ENCODE measurements around the gene GLS2.

GLS2 gene
- 1.7 to 4.1 (median 2.4) reads per million in 3 donors for total RNA-seq

DNA sequence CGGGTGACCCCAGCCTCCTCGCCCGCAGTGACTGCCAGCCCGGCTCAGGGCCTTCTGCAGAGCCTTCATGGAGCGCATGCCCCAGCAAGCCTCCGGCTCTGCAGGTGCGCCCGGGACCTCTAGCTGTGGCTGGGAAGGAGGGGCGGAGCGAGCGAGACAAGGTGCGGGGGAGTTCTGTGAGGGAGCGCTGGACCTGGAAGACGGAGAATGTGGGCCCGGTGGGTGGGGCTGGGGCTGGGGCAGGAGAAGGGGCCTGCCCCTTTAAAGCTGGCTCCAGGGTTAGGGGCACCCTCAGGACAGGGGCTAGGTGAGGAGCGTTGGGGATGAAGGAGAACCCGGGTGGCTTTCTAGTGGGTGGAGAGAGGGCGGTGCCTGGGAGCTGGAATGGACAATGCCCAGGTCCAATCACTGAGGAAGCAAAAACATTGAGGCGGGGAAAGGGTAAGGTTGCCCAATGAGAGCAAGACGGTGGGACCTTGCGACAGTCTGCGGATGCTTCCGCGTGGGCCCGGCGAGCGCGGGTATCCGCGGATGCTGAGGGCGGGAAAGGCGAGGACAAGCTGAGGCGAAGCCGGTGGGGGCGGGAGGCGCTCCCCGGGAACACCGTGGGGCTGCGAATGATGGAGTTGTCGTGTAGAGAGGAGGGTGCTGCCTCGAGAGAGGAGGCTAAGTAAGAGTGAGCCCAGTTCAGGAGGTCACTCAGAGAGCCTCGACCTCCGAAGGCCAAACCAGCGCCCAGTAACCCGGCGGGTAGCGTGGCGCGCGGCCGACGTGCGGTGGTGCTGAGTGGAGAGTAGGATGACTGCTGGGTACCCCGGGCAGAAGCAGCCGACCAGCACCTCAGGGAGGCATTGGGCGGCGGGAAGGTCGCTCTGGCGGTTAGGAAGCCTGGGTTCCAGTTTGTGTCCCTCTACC lies at the start of gene GLS2:
Gene GLS2 (minus strand): TSS at position 121 of the 915 bp plus-strand sequence. CDS start 43 bp downstream, at position 78.
- Histone ChIP-seq H3K4me3 (ENCODE audit: insufficient read depth, low read depth, low read length, poor library complexity, severe bottlenecking) (peak within 1 kb of the TSS; percentile 74), H3K9me3 (ENCODE audit: control insufficient read depth, low read length) (no peaks in the 10 kb centered on the region), H3K4me1 (ENCODE audit: control insufficient read depth, insufficient read depth, low read length, poor library complexity, severe bottlenecking) (peaks cover 10% of the 10 kb centered on the region), H3K27me3 (replicated peaks; ENCODE audit: control insufficient read depth, insufficient read depth, low read length, poor library complexity, severe bottlenecking) (no peaks in the 10 kb centered on the region), H3K36me3 (ENCODE audit: control insufficient read depth, insufficient read depth, low read length) (no peaks in the 10 kb centered on the region), H3K27ac (ENCODE audit: insufficient read depth, low read length, poor library complexity, severe bottlenecking) (peak within 1 kb of the TSS; percentile 42)
- DNase-seq, result peak; percentile 45 to 66 (median 63)

DNA sequence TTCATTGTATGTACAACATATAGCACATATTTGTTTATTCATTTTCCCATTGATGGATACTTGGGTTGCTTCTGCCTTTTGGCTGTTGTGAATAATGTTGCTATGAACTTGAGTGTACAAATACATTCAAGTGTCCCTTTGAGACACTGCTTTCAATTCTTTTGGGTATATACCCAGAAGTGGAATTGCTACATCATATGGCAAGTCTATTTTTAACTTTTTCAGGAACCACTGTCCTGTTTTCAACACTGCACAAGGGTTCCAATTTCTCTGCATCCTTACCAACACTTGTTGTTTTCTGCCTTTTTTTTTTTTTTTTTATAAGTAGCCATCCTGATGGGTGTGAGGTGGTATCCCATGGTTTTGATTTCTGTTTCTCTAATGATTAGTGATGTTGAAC lies 49.6 kb upstream of the GLS2 start:
- Histone ChIP-seq H3K4me1 (ENCODE audit: control insufficient read depth, insufficient read depth, low read length, poor library complexity, severe bottlenecking) (no peaks in the 10 kb centered on the region), H3K4me3 (ENCODE audit: insufficient read depth, low read depth, low read length, poor library complexity, severe bottlenecking) (no peak overlapping the region), H3K27me3 (replicated peaks; ENCODE audit: control insufficient read depth, insufficient read depth, low read length, poor library complexity, severe bottlenecking) (no peaks in the 10 kb centered on the region), H3K9me3 (ENCODE audit: control insufficient read depth, low read length) (no peaks in the 10 kb centered on the region), H3K36me3 (ENCODE audit: control insufficient read depth, insufficient read depth, low read length) (no peaks in the 10 kb centered on the region), H3K27ac (ENCODE audit: insufficient read depth, low read length, poor library complexity, severe bottlenecking) (no peak overlapping the region)
- no peak for DNase-seq

- H3K4me3 ChIP-seq (ENCODE audit: insufficient read depth, low read depth, low read length, poor library complexity, severe bottlenecking), result no peak overlapping the region
- no peaks in the 10 kb centered on the region for H3K36me3 ChIP-seq (ENCODE audit: control insufficient read depth, insufficient read depth, low read length)
- H3K27me3 ChIP-seq (replicated peaks; ENCODE audit: control insufficient read depth, insufficient read depth, low read length, poor library complexity, severe bottlenecking), result no peaks in the 10 kb centered on the region
- DNase-seq, result no peak
- no peaks in the 10 kb centered on the region for H3K4me1 ChIP-seq (ENCODE audit: control insufficient read depth, insufficient read depth, low read length, poor library complexity, severe bottlenecking)
- H3K9me3 ChIP-seq (ENCODE audit: control insufficient read depth, low read length), result no peaks in the 10 kb centered on the region
- no peak overlapping the region for H3K27ac ChIP-seq (ENCODE audit: insufficient read depth, low read length, poor library complexity, severe bottlenecking)
Observed at GRCh38 chr12:56530390-56531055, 42.6 kb upstream of the GLS2 start.

GRCh38 chr12:56529656-56530055 lies 41.7 kb upstream of the GLS2 start:
- H3K4me1 ChIP-seq (ENCODE audit: control insufficient read depth, insufficient read depth, low read length, poor library complexity, severe bottlenecking), result no peaks in the 10 kb centered on the region
- H3K4me3 ChIP-seq (ENCODE audit: insufficient read depth, low read depth, low read length, poor library complexity, severe bottlenecking), result no peak overlapping the region
- DNase-seq, result no peak
- H3K9me3 ChIP-seq (ENCODE audit: control insufficient read depth, low read length), result no peaks in the 10 kb centered on the region
- H3K36me3 ChIP-seq (ENCODE audit: control insufficient read depth, insufficient read depth, low read length), result no peaks in the 10 kb centered on the region
- no peak overlapping the region for H3K27ac ChIP-seq (ENCODE audit: insufficient read depth, low read length, poor library complexity, severe bottlenecking)
- no peaks in the 10 kb centered on the region for H3K27me3 ChIP-seq (replicated peaks; ENCODE audit: control insufficient read depth, insufficient read depth, low read length, poor library complexity, severe bottlenecking)

- Histone ChIP-seq H3K27ac (ENCODE audit: insufficient read depth, low read length, poor library complexity, severe bottlenecking) (no peak overlapping the region), H3K4me3 (ENCODE audit: insufficient read depth, low read depth, low read length, poor library complexity, severe bottlenecking) (no peak overlapping the region), H3K9me3 (ENCODE audit: control insufficient read depth, low read length) (no peaks in the 10 kb centered on the region), H3K27me3 (replicated peaks; ENCODE audit: control insufficient read depth, insufficient read depth, low read length, poor library complexity, severe bottlenecking) (no peaks in the 10 kb centered on the region), H3K4me1 (ENCODE audit: control insufficient read depth, insufficient read depth, low read length, poor library complexity, severe bottlenecking) (no peaks in the 10 kb centered on the region), H3K36me3 (ENCODE audit: control insufficient read depth, insufficient read depth, low read length) (no peaks in the 10 kb centered on the region)
- DNase-seq, result no peak
Observed at GRCh38 chr12:56528846-56529245, 40.9 kb upstream of the GLS2 start.

- H3K4me1 ChIP-seq (ENCODE audit: control insufficient read depth, insufficient read depth, low read length, poor library complexity, severe bottlenecking), result no peaks in the 10 kb centered on the region
- no peaks in the 10 kb centered on the region for H3K9me3 ChIP-seq (ENCODE audit: control insufficient read depth, low read length)
- no peak overlapping the region for H3K4me3 ChIP-seq (ENCODE audit: insufficient read depth, low read depth, low read length, poor library complexity, severe bottlenecking)
- no peaks in the 10 kb centered on the region for H3K27me3 ChIP-seq (replicated peaks; ENCODE audit: control insufficient read depth, insufficient read depth, low read length, poor library complexity, severe bottlenecking)
- no peaks in the 10 kb centered on the region for H3K36me3 ChIP-seq (ENCODE audit: control insufficient read depth, insufficient read depth, low read length)
- DNase-seq, result no peak
- no peak overlapping the region for H3K27ac ChIP-seq (ENCODE audit: insufficient read depth, low read length, poor library complexity, severe bottlenecking)
Observed at GRCh38 chr12:56522411-56523193, 34.6 kb upstream of the GLS2 start.

DNA sequence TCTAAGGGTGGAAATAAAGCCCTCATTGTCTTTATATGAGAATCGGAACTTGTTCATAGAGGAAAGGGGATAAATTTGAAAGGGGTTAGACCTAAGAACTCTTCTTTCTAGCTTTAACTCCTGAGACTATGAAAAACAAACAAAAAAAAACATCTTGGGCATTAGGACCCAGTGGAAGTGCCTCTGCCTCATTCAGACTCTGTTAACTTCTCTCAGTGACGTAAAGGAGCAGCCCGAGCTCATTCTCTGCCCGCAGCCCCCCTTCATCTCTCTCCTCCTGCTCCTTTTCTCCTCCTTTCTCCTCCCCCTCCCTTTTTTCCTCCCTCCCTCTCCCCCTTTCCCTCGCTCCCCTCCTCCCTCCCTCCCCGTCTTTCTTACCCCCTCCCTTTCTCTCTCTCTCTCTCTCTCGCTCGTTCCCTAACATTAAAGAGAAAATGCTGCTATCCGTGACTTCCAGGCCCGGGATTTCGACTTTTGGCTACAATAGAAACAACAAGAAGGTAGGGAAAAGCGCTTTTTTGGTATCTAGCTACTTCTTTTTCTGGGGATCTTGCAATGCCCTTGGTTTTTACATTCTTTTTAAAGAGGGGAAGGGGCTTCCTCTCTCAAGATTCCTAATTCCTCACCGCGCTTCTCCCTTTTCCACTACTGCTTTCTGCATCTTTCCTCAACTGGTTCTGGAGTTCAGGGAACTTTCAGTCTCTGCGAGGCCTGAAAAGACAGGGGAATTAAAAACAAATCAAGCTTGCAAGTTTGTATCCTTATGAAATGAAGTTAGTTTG lies 33.8 kb upstream of the GLS2 start, which contains the start of gene RBMS2:
Gene RBMS2 (plus strand): TSS at position 231 of the 782 bp plus-strand sequence. CDS start 204 bp downstream, at position 435.
- H3K9me3 ChIP-seq (ENCODE audit: control insufficient read depth, low read length), result no peaks in the 10 kb centered on the region
- peak within 1 kb of the TSS; percentile 32 for H3K27ac ChIP-seq (ENCODE audit: insufficient read depth, low read length, poor library complexity, severe bottlenecking)
- peak; percentile 15 to 23 (median 15) for DNase-seq
- peak within 1 kb of the TSS; percentile 41 for H3K4me3 ChIP-seq (ENCODE audit: insufficient read depth, low read depth, low read length, poor library complexity, severe bottlenecking)
- H3K36me3 ChIP-seq (ENCODE audit: control insufficient read depth, insufficient read depth, low read length), result no peaks in the 10 kb centered on the region
- H3K27me3 ChIP-seq (replicated peaks; ENCODE audit: control insufficient read depth, insufficient read depth, low read length, poor library complexity, severe bottlenecking), result no peaks in the 10 kb centered on the region
- no peaks in the 10 kb centered on the region for H3K4me1 ChIP-seq (ENCODE audit: control insufficient read depth, insufficient read depth, low read length, poor library complexity, severe bottlenecking)

- Histone ChIP-seq H3K9me3 (ENCODE audit: control insufficient read depth, low read length) (no peaks in the 10 kb centered on the region), H3K4me1 (ENCODE audit: control insufficient read depth, insufficient read depth, low read length, poor library complexity, severe bottlenecking) (no peaks in the 10 kb centered on the region), H3K4me3 (ENCODE audit: insufficient read depth, low read depth, low read length, poor library complexity, severe bottlenecking) (peak overlapping the region; percentile 41), H3K27me3 (replicated peaks; ENCODE audit: control insufficient read depth, insufficient read depth, low read length, poor library complexity, severe bottlenecking) (no peaks in the 10 kb centered on the region), H3K27ac (ENCODE audit: insufficient read depth, low read length, poor library complexity, severe bottlenecking) (no peak overlapping the region), H3K36me3 (ENCODE audit: control insufficient read depth, insufficient read depth, low read length) (no peaks in the 10 kb centered on the region)
- no peak for DNase-seq
Observed at GRCh38 chr12:56521209-56521589, 33.2 kb upstream of the GLS2 start.

GRCh38 chr12:56520506-56520905 lies 32.5 kb upstream of the GLS2 start:
- no peaks in the 10 kb centered on the region for H3K4me1 ChIP-seq (ENCODE audit: control insufficient read depth, insufficient read depth, low read length, poor library complexity, severe bottlenecking)
- no peak overlapping the region for H3K27ac ChIP-seq (ENCODE audit: insufficient read depth, low read length, poor library complexity, severe bottlenecking)
- no peak for DNase-seq
- no peak overlapping the region for H3K4me3 ChIP-seq (ENCODE audit: insufficient read depth, low read depth, low read length, poor library complexity, severe bottlenecking)
- no peaks in the 10 kb centered on the region for H3K36me3 ChIP-seq (ENCODE audit: control insufficient read depth, insufficient read depth, low read length)
- no peaks in the 10 kb centered on the region for H3K27me3 ChIP-seq (replicated peaks; ENCODE audit: control insufficient read depth, insufficient read depth, low read length, poor library complexity, severe bottlenecking)
- no peaks in the 10 kb centered on the region for H3K9me3 ChIP-seq (ENCODE audit: control insufficient read depth, low read length)

Measured in effector memory CD4-positive, alpha-beta T cell (primary cell).